T-cell (primary cell): ENCODE measurements around the gene ST8SIA5. TPM values are rescaled to one million over a fixed set of nuclear protein-coding genes. Genes with fewer than 3 reads are reported as not detected.

ENCODE experiments used
- ATAC-seq, 4 experiments: fragments of 200-7000 bp in 3 of 4; fragments of 150-1000 bp in 1 of 4; cut with Tn5 transposase; replicated peaks in 1 of 4; 1 replicate in 3 of 4; 2 replicates in 1 of 4; pipeline ENCODE4 v1.10.0; 2021; ENCODE audit warnings: moderate library complexity in 3 of 4, mild to moderate bottlenecking in 2 of 4, moderate number of reproducible peaks in 1 of 4
- CTCF ChIA-PET, 2 donors: fragments of 300-600 bp; sonication (Branson Sonifier 250); formaldehyde crosslinking; loops; one replicate each; lab custom pipeline; 2022; ENCODE audit warnings: antibody characterized with exemption in 2 of 2; lab: Charles Lee
- POLR2A ChIA-PET, 2 donors: fragments of 300-600 bp; sonication (Branson Sonifier 250); formaldehyde crosslinking; loops; one replicate each; lab custom pipeline; 2022; ENCODE audit warnings: antibody characterized with exemption in 2 of 2; lab: Charles Lee
- DNase-seq, 35 experiments: peaks; one replicate each; pipeline versions ENCODE4 v3.0.0 to v3.0.0-alpha.2; 2013 to 2023
- H3K27ac ChIP-seq: one replicate; pipeline ENCODE4 v1.5.1; 2013; ENCODE audit warnings: low read length
- H3K27me3 ChIP-seq, 2 experiments: replicated peaks in 1 of 2; 1 replicate in 1 of 2; 2 replicates in 1 of 2; pipeline versions ENCODE4 v1.6.1 to v1.7.0; 2013; ENCODE audit warnings: low read length in 1 of 2, mixed read lengths in 1 of 2; ENCODE audit not compliant: control insufficient read depth in 2 of 2, insufficient read depth in 2 of 2; ENCODE audit errors: extremely low read depth in 1 of 2
- H3K36me3 ChIP-seq, 2 donors: 1 replicate in 1 of 2; 2 replicates in 1 of 2; pipeline versions ENCODE4 v1.6.1 to v1.7.0; 2013; ENCODE audit warnings: low read length in 1 of 2; ENCODE audit not compliant: control insufficient read depth in 2 of 2, insufficient read depth in 1 of 2; ENCODE audit errors: extremely low read depth in 1 of 2
- H3K4me1 ChIP-seq, 2 experiments: 1 replicate in 1 of 2; 2 replicates in 1 of 2; pipeline versions ENCODE4 v1.6.1 to v1.7.0; 2013; ENCODE audit warnings: low read length in 2 of 2, mixed read lengths in 1 of 2; ENCODE audit not compliant: insufficient read depth in 2 of 2, control insufficient read depth in 1 of 2; ENCODE audit errors: extremely low read depth in 1 of 2
- H3K4me3 ChIP-seq, 2 donors: 1 replicate in 1 of 2; 2 replicates in 1 of 2; pipeline versions ENCODE4 v1.5.1 to v1.7.0; 2013; ENCODE audit warnings: mild to moderate bottlenecking in 2 of 2, low read length in 1 of 2, moderate library complexity in 1 of 2; ENCODE audit not compliant: control insufficient read depth in 1 of 2; ENCODE audit errors: extremely low read depth in 1 of 2
- H3K9me3 ChIP-seq: 2 replicates; pipeline ENCODE4 v1.7.0; 2013
- H3K27ac Mint-ChIP-seq, 2 donors: one replicate each; pipeline ENCODE4 v1.8.0; 2020 to 2021; ENCODE audit warnings: mild to moderate bottlenecking in 2 of 2, mixed read lengths in 2 of 2
- H3K27me3 Mint-ChIP-seq, 2 donors: one replicate each; pipeline ENCODE4 v1.8.0; 2021 to 2022; ENCODE audit warnings: mixed read lengths in 2 of 2
- H3K36me3 Mint-ChIP-seq: one replicate; pipeline ENCODE4 v1.8.0; 2021; ENCODE audit warnings: mixed read lengths
- H3K4me1 Mint-ChIP-seq, 3 donors: one replicate each; pipeline ENCODE4 v1.8.0; 2020 to 2022; ENCODE audit warnings: mixed read lengths in 3 of 3, mild to moderate bottlenecking in 1 of 3
- H3K4me3 Mint-ChIP-seq, 3 donors: one replicate each; pipeline ENCODE4 v1.8.0; 2020 to 2022; ENCODE audit warnings: mild to moderate bottlenecking in 3 of 3, mixed read lengths in 3 of 3, moderate library complexity in 3 of 3
- H3K9me3 Mint-ChIP-seq, 3 donors: one replicate each; pipeline ENCODE4 v1.8.0; 2020 to 2022; ENCODE audit warnings: mixed read lengths in 3 of 3
- WGBS: methylation state at CpG from one replicate; pipeline ENCODE4 v1.1.5; 2013; ENCODE audit warnings: missing lambda C conversion rate; ENCODE audit not compliant: insufficient coverage; 5-methylcytosine and 5-hydroxymethylcytosine counted together
- total RNA-seq, 35 experiments: library from RNA in 6 of 35; stranded (reverse) in 6 of 35; fragments of 120-200 nt in 1 of 35; gene quantifications; one replicate each; pipeline versions ENCODE4 v1.2.1 to v1.2.4 and lab custom pipeline; 2013 to 2026

The ST8SIA5 gene
- total RNA-seq, 5 donors from 2014 or later (not counting 1 experiment from before 2014, with no cell fraction given) = 0.09 to 0.28 TPM; not detected in 3

DNA sequence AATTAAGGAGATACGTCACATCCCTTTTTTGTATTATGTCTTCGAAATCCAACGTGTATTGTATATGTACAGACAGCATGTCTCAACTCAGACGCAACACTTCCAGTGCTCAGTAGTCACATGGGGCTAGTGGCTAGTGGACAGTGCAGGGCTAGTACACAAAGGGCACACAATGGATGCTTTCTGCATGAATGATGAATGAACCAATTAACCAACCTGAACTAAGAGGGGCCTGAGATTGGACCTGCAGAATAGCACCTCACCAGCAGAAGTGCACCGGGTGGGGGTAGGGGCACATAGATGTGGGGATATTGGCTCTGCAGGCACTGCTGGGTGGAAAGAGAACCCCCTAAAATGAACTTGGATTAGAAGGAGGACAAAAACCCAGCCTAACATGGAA, 20.7 kb downstream of the ST8SIA5 start:
- DNase-seq = no peak
- H3K36me3 Mint-ChIP-seq = no peaks in the 10 kb centered on the region
- no peak overlapping the region for H3K4me3 ChIP-seq
- WGBS = 80% methylated on average over 1 of the region's 5 CpGs
- H3K27ac ChIP-seq = no peak overlapping the region
- ChIA-PET CTCF (no interaction called here), POLR2A (no interaction called here)
- peaks cover 0 to 34% of the 10 kb centered on the region in 2 experiments for H3K27me3 ChIP-seq
- H3K4me1 Mint-ChIP-seq = no peaks in the 10 kb centered on the region
- H3K4me1 ChIP-seq = no peaks in the 10 kb centered on the region
- ATAC-seq = no peak
- peaks cover 0 to 5% (median 0%) of the 10 kb centered on the region in 3 donors for H3K9me3 Mint-ChIP-seq
- H3K9me3 ChIP-seq = no peaks in the 10 kb centered on the region
- H3K4me3 Mint-ChIP-seq = no peak overlapping the region
- H3K27ac Mint-ChIP-seq = no peak overlapping the region
- H3K36me3 ChIP-seq = no peaks in the 10 kb centered on the region
- H3K27me3 Mint-ChIP-seq = peaks cover 35% of the 10 kb centered on the region in 2 donors

- no peaks in the 10 kb centered on the region for H3K36me3 Mint-ChIP-seq
- H3K4me3 Mint-ChIP-seq = no peak overlapping the region
- H3K27me3 Mint-ChIP-seq = peaks cover 32% of the 10 kb centered on the region in 2 donors
- Histone ChIP-seq H3K4me1 (no peaks in the 10 kb centered on the region), H3K27me3 (peaks cover 0 to 34% of the 10 kb centered on the region in 2 experiments), H3K27ac (no peak overlapping the region), H3K9me3 (no peaks in the 10 kb centered on the region), H3K36me3 (no peaks in the 10 kb centered on the region), H3K4me3 (no peak overlapping the region)
- ATAC-seq (no peak), DNase-seq (no peak)
- ChIA-PET CTCF (no interaction called here), POLR2A (no interaction called here)
- no peaks in the 10 kb centered on the region for H3K4me1 Mint-ChIP-seq
- H3K9me3 Mint-ChIP-seq = peaks cover 0 to 10% (median 2%) of the 10 kb centered on the region in 3 donors
- 61% methylated on average over 3 of the region's 4 CpGs for WGBS
- no peak overlapping the region for H3K27ac Mint-ChIP-seq
Observed at GRCh38 chr18:46734981-46735380, 21.9 kb downstream of the ST8SIA5 start.

DNA sequence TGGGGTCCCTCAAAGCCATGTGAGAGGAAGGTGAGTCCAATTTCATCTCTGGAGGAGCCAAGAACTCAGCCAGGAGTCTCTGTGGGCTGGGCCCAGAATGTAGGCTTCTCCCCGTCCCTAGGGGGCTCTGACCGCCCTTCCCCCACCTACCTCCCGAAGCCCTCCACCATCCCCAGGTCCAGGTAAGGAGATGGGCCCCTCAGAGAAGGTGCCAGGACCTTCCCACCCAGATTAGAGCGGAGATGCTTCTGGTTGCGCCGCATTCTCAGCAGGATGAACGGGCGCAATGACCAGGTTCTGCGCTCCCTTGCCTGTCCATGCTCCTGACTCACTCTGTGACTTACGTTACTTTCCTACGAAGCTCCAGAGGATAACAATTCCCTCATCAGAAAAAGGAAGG, 23.0 kb downstream of the ST8SIA5 start:
- Histone ChIP-seq H3K9me3 (no peaks in the 10 kb centered on the region), H3K27me3 (peaks cover 0 to 30% of the 10 kb centered on the region in 2 experiments), H3K4me3 (no peak overlapping the region), H3K4me1 (no peaks in the 10 kb centered on the region), H3K36me3 (no peaks in the 10 kb centered on the region), H3K27ac (no peak overlapping the region)
- ATAC-seq (no peak), DNase-seq (no peak)
- 85% methylated on average over 9 of the region's 11 CpGs for WGBS
- no peak overlapping the region for H3K4me3 Mint-ChIP-seq
- H3K27me3 Mint-ChIP-seq = peaks cover 25 to 26% of the 10 kb centered on the region in 2 donors
- H3K9me3 Mint-ChIP-seq = peaks cover 0 to 13% (median 2%) of the 10 kb centered on the region in 3 donors
- H3K4me1 Mint-ChIP-seq = no peaks in the 10 kb centered on the region
- no peaks in the 10 kb centered on the region for H3K36me3 Mint-ChIP-seq
- POLR2A ChIA-PET = no interaction called here
- no peak overlapping the region for H3K27ac Mint-ChIP-seq
- CTCF ChIA-PET = no interaction called here

DNA sequence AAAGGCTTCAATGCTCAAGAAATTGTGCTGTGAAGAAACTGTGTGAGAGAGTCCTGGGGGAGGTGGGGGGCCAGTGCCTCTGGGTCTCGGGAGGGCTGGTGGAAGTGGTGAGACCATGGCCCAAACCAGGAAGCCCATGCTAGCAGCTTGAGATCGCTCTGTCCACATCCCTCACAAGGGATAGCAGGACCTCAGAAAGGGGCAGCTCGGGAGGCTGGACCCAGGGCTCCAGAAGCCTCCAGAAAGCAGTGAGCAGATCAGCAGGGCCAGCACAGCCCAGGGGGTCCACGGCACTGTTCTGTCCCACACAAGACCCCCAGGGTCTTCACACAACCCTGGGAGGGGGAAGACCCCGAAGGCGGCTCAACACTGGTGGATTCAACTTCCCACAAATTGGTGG, 24.1 kb downstream of the ST8SIA5 start:
- H3K36me3 Mint-ChIP-seq = no peaks in the 10 kb centered on the region
- DNase-seq (no peak), ATAC-seq (no peak)
- peaks cover 16 to 17% of the 10 kb centered on the region in 2 donors for H3K27me3 Mint-ChIP-seq
- H3K36me3 ChIP-seq = no peaks in the 10 kb centered on the region
- no peak overlapping the region for H3K27ac ChIP-seq
- H3K9me3 ChIP-seq = no peaks in the 10 kb centered on the region
- H3K4me3 Mint-ChIP-seq = no peak overlapping the region
- H3K9me3 Mint-ChIP-seq = peaks cover 0 to 13% (median 2%) of the 10 kb centered on the region in 3 donors
- CTCF ChIA-PET = no interaction called here
- H3K27ac Mint-ChIP-seq = no peak overlapping the region
- H3K4me1 Mint-ChIP-seq = no peaks in the 10 kb centered on the region
- POLR2A ChIA-PET = no interaction called here
- H3K27me3 ChIP-seq = peaks cover 0 to 23% of the 10 kb centered on the region in 2 experiments
- no peak overlapping the region for H3K4me3 ChIP-seq
- WGBS = 69% methylated on average over 3 of the region's 6 CpGs
- no peaks in the 10 kb centered on the region for H3K4me1 ChIP-seq

DNA sequence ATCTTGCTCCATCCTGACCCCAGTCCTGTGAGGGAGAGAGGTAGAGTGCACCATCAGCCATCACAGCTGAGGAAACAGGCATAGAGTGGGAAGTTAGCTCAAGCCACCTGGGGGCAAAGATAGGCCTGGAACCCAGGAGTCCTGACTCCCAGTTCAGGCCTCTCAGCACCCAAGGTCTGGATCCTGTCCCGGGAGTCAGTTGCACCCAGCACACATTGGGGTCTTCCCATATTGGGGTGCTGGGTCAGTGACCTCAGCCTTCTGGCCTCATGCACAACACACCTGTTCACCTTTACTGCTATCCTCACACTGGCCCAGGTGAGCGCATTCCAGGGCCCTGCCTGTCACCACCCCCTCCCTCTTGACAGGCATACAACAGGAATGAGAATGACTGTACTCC, 24.7 kb downstream of the ST8SIA5 start:
- no peak overlapping the region for H3K27ac Mint-ChIP-seq
- no peak overlapping the region for H3K27ac ChIP-seq
- CTCF ChIA-PET = no interaction called here
- peaks cover 0 to 21% of the 10 kb centered on the region in 2 experiments for H3K27me3 ChIP-seq
- no peaks in the 10 kb centered on the region for H3K4me1 Mint-ChIP-seq
- H3K27me3 Mint-ChIP-seq = peaks cover 12 to 14% of the 10 kb centered on the region in 2 donors
- DNase-seq (no peak), ATAC-seq (no peak)
- H3K9me3 Mint-ChIP-seq = peaks cover 0 to 13% (median 2%) of the 10 kb centered on the region in 3 donors
- H3K9me3 ChIP-seq = no peaks in the 10 kb centered on the region
- H3K4me3 Mint-ChIP-seq = no peak overlapping the region
- POLR2A ChIA-PET = no interaction called here
- 100% methylated on average over 1 of the region's 2 CpGs for WGBS
- no peaks in the 10 kb centered on the region for H3K4me1 ChIP-seq
- H3K36me3 Mint-ChIP-seq = no peaks in the 10 kb centered on the region
- no peaks in the 10 kb centered on the region for H3K36me3 ChIP-seq
- no peak overlapping the region for H3K4me3 ChIP-seq

DNA sequence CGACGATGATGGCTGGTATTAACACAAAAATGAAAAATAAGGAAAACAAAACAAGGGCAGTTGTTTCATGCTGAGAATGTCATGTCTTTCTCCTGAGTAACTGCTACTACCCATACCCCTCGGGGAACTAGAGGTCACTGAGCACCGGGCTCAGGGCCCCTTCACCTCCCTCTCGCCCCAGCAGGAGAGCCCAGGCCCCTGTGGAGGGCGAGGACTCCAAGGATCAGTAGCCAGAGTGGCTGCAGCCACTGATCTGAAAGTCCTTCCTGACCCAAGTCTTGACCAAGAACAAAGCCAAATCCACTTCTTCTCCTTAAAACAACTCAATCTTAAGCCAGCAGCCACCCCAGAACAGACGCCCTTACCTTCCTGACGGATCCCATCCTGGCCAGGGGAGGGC, 25.5 kb downstream of the ST8SIA5 start:
- CTCF ChIA-PET = no interaction called here

More for the DNA sequence above, 25.5 kb downstream of the ST8SIA5 start:
- Histone ChIP-seq H3K36me3 (no peaks in the 10 kb centered on the region), H3K27ac (no peak overlapping the region), H3K9me3 (no peaks in the 10 kb centered on the region), H3K4me1 (no peaks in the 10 kb centered on the region), H3K27me3 (peaks cover 0 to 13% of the 10 kb centered on the region in 2 experiments), H3K4me3 (no peak overlapping the region)
- ATAC-seq = no peak
- H3K9me3 Mint-ChIP-seq = peaks cover 0 to 13% (median 2%) of the 10 kb centered on the region in 3 donors
- H3K27me3 Mint-ChIP-seq = peaks cover 7 to 9% of the 10 kb centered on the region in 2 donors
- no peak for DNase-seq
- no peaks in the 10 kb centered on the region for H3K36me3 Mint-ChIP-seq
- POLR2A ChIA-PET = no interaction called here
- no peak overlapping the region for H3K27ac Mint-ChIP-seq
- 73% methylated on average over 6 of the region's 8 CpGs for WGBS
- H3K4me3 Mint-ChIP-seq = no peak overlapping the region
- no peaks in the 10 kb centered on the region for H3K4me1 Mint-ChIP-seq
